GM12878 (cell line): ENCODE data around the gene SYNGR1. TPM values are rescaled to one million over a fixed set of nuclear protein-coding genes. Genes with fewer than 3 reads are reported as not detected.

ENCODE experiments used
- ATAC-seq: fragments of 200-7000 bp; cut with Tn5 transposase; 3 replicates; pipeline ENCODE4 v1.9.1; 2020; ENCODE audit warnings: mild to moderate bottlenecking, moderate library complexity
- BruUV-seq: library from RNA; stranded (reverse); fragments of 400-500 nt; replicated peaks from 2 replicates; lab custom pipeline; 2021; lab: Mats Ljungman, UMichigan
- CTCF ChIA-PET: fragments of 300-600 bp; sonication (Branson Sonifier 250); formaldehyde crosslinking; extraction: SDS; loops from one replicate; lab custom pipeline; 2021; ENCODE audit warnings: inconsistent platforms; lab: Yijun Ruan, JAX
- POLR2A ChIA-PET: fragments of 350-600 bp; formaldehyde crosslinking; extraction: SDS; loops from one replicate; lab custom pipeline; 2021; ENCODE audit warnings: inconsistent platforms; lab: Charles Lee
- RAD21 ChIA-PET: fragments of 300-600 bp; sonication (Branson Sonifier 250); formaldehyde crosslinking; loops from one replicate; lab custom pipeline; 2023; ENCODE audit warnings: antibody characterized with exemption; ENCODE audit not compliant: unreplicated experiment; lab: Charles Lee
- SMC1A ChIA-PET: fragments of 300-600 bp; sonication (Branson Sonifier 250); formaldehyde crosslinking; loops from one replicate; lab custom pipeline; 2023; ENCODE audit not compliant: unreplicated experiment, uncharacterized antibody; lab: Charles Lee
- DNase-seq: peaks from one replicate; pipeline ENCODE4 v3.0.0-alpha.2; 2011; ENCODE audit warnings: low read depth, low spot score
- FAIRE-seq: peaks from 3 replicates; lab custom pipeline; 2011; peaks lifted over from hg19 to GRCh38; lab: Jason Lieb, UNC
- H2AFZ ChIP-seq: 2 replicates; pipeline ENCODE4 v1.6.0; 2011; ENCODE audit warnings: low read depth, low read length, control low read depth; ENCODE audit not compliant: control insufficient read depth
- H3K27ac ChIP-seq: 2 replicates; pipeline ENCODE4 v1.5.1; 2011; ENCODE audit warnings: control low read depth; ENCODE audit not compliant: control insufficient read depth, insufficient read depth
- H3K27me3 ChIP-seq, 2 experiments: replicated peaks in 1 of 2; 2 replicates each; pipeline versions ENCODE4 v1.6.0 to v1.6.1; 2011; ENCODE audit warnings: low read length in 1 of 2; ENCODE audit not compliant: control insufficient read depth in 2 of 2, insufficient read depth in 2 of 2
- H3K36me3 ChIP-seq, 2 experiments: 2 replicates each; pipeline ENCODE4 v1.5.1; 2011; ENCODE audit warnings: low read length in 1 of 2; ENCODE audit not compliant: control insufficient read depth in 2 of 2, insufficient read depth in 2 of 2
- H3K4me1 ChIP-seq: 2 replicates; pipeline ENCODE4 v1.6.1; 2011; ENCODE audit warnings: mild to moderate bottlenecking, low read length, moderate library complexity, mixed read lengths; ENCODE audit not compliant: control insufficient read depth, insufficient read depth
- H3K4me2 ChIP-seq: 2 replicates; pipeline ENCODE4 v1.6.0; 2011; ENCODE audit warnings: control low read depth; ENCODE audit not compliant: control insufficient read depth, insufficient read depth
- H3K4me3 ChIP-seq: fragments of 200-600 bp; sonication (generic); 2 replicates; pipeline ENCODE4 v1.5.1; 2016
- H3K79me2 ChIP-seq: 2 replicates; pipeline ENCODE4 v1.6.0; 2011; ENCODE audit warnings: low read length; ENCODE audit not compliant: control insufficient read depth, insufficient read depth
- H3K9ac ChIP-seq: 2 replicates; pipeline ENCODE4 v1.8.0; 2011; ENCODE audit warnings: low read length, control low read depth, mixed read lengths; ENCODE audit not compliant: control insufficient read depth, insufficient read depth
- H3K9me3 ChIP-seq: replicated peaks from 3 replicates; pipeline ENCODE4 v1.5.1; 2011; ENCODE audit warnings: mild to moderate bottlenecking, low read length; ENCODE audit not compliant: control insufficient read depth, insufficient read depth
- H4K20me1 ChIP-seq: 2 replicates; pipeline ENCODE4 v1.6.0; 2011; ENCODE audit not compliant: control insufficient read depth, insufficient read depth
- WGBS: methylation state at CpG from one replicate; pipeline ENCODE4 v1.1.6; 2016; ENCODE audit warnings: low lambda C conversion rate; ENCODE audit not compliant: insufficient replicate concordance, insufficient coverage; ENCODE audit errors: missing lambda C conversion rate; 5-methylcytosine and 5-hydroxymethylcytosine counted together
- in situ Hi-C: fragments of 300-500 bp; cut with MboI; formaldehyde crosslinking; loops from 9 replicates; pipeline ENCODE4 v1.14.3; 2018; ENCODE audit warnings: mixed read lengths
- intact Hi-C: fragments of 100-400 bp; cut with micrococcal nuclease; formaldehyde crosslinking; loops from one replicate; pipeline ENCODE4 v1.14.2; 2022; ENCODE audit not compliant: unreplicated experiment
- polyA plus RNA-seq, 11 experiments: library from polyadenylated mRNA; depleted of rRNA in 4 of 11; unstranded in 6 of 11; stranded (reverse) in 5 of 11; fragments of >200 nt; fragmentation: Nextera tagmentation in 4 of 11; fragmentation: Illumina TruSeq in 1 of 11; extraction: Ambion mirVana in 4 of 11; extraction: Trizol in 1 of 11; gene quantifications; 1 replicate in 1 of 11; 2 replicates in 10 of 11; pipeline versions ENCODE4 v1.2.1 to v1.2.3, GENCODE V29; 2011 to 2016; ENCODE audit warnings: inconsistent platforms in 2 of 11, missing spikeins in 2 of 11, low read depth in 1 of 11
- total RNA-seq, 4 experiments: library from RNA; depleted of rRNA in 3 of 4; stranded (reverse); fragments of >200 nt in 3 of 4; fragmentation: Illumina TruSeq in 1 of 4; extraction: Trizol in 1 of 4; gene quantifications; 2 replicates each; pipeline versions ENCODE4 v1.2.1 to v1.2.3, GENCODE V29; 2013 to 2021
- TF ChIP-seq, protein P1 (sequence below): fragments of 450-650 bp; IDR thresholded peaks from 2 replicates; pipeline ENCODE4 v1.6.1; 2016; ENCODE audit warnings: mild to moderate bottlenecking, moderate library complexity, borderline replicate concordance

Gene SYNGR1
- total and polyA plus RNA-seq, 10 of the 15 experiments (the other 5 are each of a cell fraction or from before 2014, with no cell fraction given) = 0.87 to 9.2 (median 3.5) TPM

DNA sequence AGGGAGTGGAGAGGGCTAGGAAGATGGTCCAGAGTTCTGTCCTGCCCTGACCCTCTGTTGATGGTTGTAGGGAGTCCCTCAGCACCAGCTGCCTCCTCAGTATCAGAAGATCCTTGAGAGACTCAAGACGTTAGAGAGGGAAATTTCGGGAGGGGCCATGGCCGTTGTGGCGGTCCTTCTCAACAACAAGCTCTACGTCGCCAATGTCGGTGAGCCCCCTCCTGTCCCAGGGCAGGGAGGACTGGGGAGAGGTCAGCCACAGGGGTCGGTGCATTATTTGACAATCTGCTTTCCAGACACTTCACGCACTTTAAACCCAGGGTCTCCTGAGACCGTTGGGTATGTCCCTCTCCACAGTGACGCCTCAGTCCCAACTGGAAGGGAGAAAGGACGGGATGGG is 67.8 kb downstream of the SYNGR1 start:
- H3K36me3 ChIP-seq = peaks cover 4 to 13% of the 10 kb centered on the region in 2 experiments; a peak in 3 of 4 replicates
- no peak for ATAC-seq
- WGBS = 97% methylated on average over 12 of the region's 12 CpGs

More for the DNA sequence above, 67.8 kb downstream of the SYNGR1 start:
- SMC1A ChIA-PET = no interaction called here
- FAIRE-seq (no peak), DNase-seq (no peak)
- TF ChIP-seq, protein P1, sequence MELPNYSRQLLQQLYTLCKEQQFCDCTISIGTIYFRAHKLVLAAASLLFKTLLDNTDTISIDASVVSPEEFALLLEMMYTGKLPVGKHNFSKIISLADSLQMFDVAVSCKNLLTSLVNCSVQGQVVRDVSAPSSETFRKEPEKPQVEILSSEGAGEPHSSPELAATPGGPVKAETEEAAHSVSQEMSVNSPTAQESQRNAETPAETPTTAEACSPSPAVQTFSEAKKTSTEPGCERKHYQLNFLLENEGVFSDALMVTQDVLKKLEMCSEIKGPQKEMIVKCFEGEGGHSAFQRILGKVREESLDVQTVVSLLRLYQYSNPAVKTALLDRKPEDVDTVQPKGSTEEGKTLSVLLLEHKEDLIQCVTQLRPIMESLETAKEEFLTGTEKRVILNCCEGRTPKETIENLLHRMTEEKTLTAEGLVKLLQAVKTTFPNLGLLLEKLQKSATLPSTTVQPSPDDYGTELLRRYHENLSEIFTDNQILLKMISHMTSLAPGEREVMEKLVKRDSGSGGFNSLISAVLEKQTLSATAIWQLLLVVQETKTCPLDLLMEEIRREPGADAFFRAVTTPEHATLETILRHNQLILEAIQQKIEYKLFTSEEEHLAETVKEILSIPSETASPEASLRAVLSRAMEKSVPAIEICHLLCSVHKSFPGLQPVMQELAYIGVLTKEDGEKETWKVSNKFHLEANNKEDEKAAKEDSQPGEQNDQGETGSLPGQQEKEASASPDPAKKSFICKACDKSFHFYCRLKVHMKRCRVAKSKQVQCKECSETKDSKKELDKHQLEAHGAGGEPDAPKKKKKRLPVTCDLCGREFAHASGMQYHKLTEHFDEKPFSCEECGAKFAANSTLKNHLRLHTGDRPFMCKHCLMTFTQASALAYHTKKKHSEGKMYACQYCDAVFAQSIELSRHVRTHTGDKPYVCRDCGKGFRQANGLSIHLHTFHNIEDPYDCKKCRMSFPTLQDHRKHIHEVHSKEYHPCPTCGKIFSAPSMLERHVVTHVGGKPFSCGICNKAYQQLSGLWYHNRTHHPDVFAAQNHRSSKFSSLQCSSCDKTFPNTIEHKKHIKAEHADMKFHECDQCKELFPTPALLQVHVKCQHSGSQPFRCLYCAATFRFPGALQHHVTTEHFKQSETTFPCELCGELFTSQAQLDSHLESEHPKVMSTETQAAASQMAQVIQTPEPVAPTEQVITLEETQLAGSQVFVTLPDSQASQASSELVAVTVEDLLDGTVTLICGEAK = no peak
- TF ChIP-seq, all 136 proteins: peak for 0
- Histone ChIP-seq H3K4me2 (no peak overlapping the region), H3K4me3 (no peak overlapping the region), H2AFZ (no peak overlapping the region), H3K9ac (no peak overlapping the region), H3K27ac (no peak overlapping the region), H3K27me3 (no peaks in the 10 kb centered on the region), H3K79me2 (no peaks in the 10 kb centered on the region; the same call in 1 of the 2 replicates), H3K4me1 (no peaks in the 10 kb centered on the region), H4K20me1 (no peaks in the 10 kb centered on the region), H3K9me3 (no peaks in the 10 kb centered on the region)
- BruUV-seq = no TSS peak
- RAD21 ChIA-PET = no interaction called here
- POLR2A ChIA-PET = interaction anchor here (0.8 kb wide), 1 partner anchor 182 kb away, joined by 3 read pairs; no protein-coding TSS in a partner anchor
- intact Hi-C loops (no loop called here), in situ Hi-C loops (no loop called here)
- CTCF ChIA-PET = no interaction called here
